ENCODE measurements around the gene ZNF709. TPM values are rescaled to one million over a fixed set of nuclear protein-coding genes. Genes with fewer than 3 reads are reported as not detected.

Gene ZNF709
- total and polyA plus RNA-seq, 2 of the 13 experiments (the other 11 are each of a cell fraction or from before 2014, with no cell fraction given), result 1.5 to 3.9 TPM

DNA sequence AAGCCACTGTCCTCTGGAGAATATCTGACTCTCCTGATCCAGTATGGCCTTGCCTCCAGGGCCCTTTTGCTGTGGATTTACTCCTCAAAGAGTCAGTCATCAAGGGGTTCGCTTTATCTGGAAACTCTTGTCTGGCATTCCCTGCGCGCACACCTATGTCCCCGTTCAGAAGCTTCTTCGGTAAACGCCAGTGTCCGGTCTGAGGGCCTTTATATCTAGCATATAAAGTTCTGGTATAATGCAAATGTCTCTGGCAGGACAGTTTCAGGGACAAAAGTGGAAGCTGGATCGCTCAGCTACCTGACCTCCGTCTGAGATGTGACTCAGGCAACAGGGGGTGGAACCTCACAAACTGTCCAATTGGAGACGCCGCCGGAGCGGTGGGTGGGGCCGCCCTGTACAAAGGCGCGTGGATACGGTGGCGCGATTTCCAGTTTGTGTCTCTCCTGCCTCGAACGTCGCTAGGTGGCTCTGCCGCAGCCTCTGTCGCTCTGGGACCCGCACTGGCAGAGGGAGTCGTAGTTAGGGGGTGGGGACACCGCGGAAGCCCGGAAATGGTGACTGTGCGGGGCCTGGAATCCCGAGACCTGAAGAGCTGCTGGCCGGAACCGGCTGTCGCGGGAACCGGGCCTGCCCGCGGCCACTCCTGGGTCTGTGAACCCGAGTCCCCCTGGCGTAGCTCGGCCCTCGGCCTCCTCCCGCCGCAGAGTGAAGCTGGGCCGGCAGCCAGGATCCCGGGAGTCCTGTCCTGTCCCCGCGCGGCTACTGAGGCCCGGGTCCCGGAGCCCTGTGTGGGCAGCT lies 10.6 kb upstream of the ZNF709 start (continued):
- TF ChIP-seq, protein P1, sequence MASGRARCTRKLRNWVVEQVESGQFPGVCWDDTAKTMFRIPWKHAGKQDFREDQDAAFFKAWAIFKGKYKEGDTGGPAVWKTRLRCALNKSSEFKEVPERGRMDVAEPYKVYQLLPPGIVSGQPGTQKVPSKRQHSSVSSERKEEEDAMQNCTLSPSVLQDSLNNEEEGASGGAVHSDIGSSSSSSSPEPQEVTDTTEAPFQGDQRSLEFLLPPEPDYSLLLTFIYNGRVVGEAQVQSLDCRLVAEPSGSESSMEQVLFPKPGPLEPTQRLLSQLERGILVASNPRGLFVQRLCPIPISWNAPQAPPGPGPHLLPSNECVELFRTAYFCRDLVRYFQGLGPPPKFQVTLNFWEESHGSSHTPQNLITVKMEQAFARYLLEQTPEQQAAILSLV (CRISPR knock-in tag; IDR thresholded peaks at IDR 0.05; ENCODE audit: borderline replicate concordance), result peak; percentile 87; the same call in 1 of the 2 replicates
- TF ChIP-seq BHLHE40 (IDR thresholded peaks at IDR 0.05; ENCODE audit: low read length) (0 out of 2 replicates have a peak, but pooled peaks have one; percentile 17), STAT5B (CRISPR knock-in tag; IDR thresholded peaks at IDR 0.05) (no peak), ZNF3 (CRISPR knock-in tag; IDR thresholded peaks at IDR 0.05) (no peak), ZNF816 (CRISPR knock-in tag; IDR thresholded peaks at IDR 0.05; ENCODE audit: borderline replicate concordance) (peak; percentile 24; the same call in 1 of the 2 replicates), FOXP1 (IDR thresholded peaks at IDR 0.05) (no peak), FOXP1 (CRISPR knock-in tag; IDR thresholded peaks at IDR 0.05) (0 out of 2 replicates have a peak, but pooled peaks have one; percentile 19), FOSL1 (CRISPR knock-in tag; IDR thresholded peaks at IDR 0.05; ENCODE audit: borderline replicate concordance) (no peak), ZNF205 (CRISPR knock-in tag; IDR thresholded peaks at IDR 0.05) (0 out of 2 replicates have a peak, but pooled peaks have one; percentile 63), ZNF30 (CRISPR knock-in tag; IDR thresholded peaks at IDR 0.05) (no peak), RELA (CRISPR knock-in tag; IDR thresholded peaks at IDR 0.05) (0 out of 2 replicates have a peak, but pooled peaks have one; percentile 10), NR2C2 (CRISPR knock-in tag; IDR thresholded peaks at IDR 0.05; ENCODE audit: borderline replicate concordance) (peak; percentile 55; the same call in 1 of the 2 replicates)
- TF ChIP-seq, protein P2, sequence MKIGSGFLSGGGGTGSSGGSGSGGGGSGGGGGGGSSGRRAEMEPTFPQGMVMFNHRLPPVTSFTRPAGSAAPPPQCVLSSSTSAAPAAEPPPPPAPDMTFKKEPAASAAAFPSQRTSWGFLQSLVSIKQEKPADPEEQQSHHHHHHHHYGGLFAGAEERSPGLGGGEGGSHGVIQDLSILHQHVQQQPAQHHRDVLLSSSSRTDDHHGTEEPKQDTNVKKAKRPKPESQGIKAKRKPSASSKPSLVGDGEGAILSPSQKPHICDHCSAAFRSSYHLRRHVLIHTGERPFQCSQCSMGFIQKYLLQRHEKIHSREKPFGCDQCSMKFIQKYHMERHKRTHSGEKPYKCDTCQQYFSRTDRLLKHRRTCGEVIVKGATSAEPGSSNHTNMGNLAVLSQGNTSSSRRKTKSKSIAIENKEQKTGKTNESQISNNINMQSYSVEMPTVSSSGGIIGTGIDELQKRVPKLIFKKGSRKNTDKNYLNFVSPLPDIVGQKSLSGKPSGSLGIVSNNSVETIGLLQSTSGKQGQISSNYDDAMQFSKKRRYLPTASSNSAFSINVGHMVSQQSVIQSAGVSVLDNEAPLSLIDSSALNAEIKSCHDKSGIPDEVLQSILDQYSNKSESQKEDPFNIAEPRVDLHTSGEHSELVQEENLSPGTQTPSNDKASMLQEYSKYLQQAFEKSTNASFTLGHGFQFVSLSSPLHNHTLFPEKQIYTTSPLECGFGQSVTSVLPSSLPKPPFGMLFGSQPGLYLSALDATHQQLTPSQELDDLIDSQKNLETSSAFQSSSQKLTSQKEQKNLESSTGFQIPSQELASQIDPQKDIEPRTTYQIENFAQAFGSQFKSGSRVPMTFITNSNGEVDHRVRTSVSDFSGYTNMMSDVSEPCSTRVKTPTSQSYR (CRISPR knock-in tag; IDR thresholded peaks at IDR 0.05; ENCODE audit: borderline replicate concordance), result peak; percentile 23; the same call in 1 of the 2 replicates
- TF ChIP-seq, protein P3, sequence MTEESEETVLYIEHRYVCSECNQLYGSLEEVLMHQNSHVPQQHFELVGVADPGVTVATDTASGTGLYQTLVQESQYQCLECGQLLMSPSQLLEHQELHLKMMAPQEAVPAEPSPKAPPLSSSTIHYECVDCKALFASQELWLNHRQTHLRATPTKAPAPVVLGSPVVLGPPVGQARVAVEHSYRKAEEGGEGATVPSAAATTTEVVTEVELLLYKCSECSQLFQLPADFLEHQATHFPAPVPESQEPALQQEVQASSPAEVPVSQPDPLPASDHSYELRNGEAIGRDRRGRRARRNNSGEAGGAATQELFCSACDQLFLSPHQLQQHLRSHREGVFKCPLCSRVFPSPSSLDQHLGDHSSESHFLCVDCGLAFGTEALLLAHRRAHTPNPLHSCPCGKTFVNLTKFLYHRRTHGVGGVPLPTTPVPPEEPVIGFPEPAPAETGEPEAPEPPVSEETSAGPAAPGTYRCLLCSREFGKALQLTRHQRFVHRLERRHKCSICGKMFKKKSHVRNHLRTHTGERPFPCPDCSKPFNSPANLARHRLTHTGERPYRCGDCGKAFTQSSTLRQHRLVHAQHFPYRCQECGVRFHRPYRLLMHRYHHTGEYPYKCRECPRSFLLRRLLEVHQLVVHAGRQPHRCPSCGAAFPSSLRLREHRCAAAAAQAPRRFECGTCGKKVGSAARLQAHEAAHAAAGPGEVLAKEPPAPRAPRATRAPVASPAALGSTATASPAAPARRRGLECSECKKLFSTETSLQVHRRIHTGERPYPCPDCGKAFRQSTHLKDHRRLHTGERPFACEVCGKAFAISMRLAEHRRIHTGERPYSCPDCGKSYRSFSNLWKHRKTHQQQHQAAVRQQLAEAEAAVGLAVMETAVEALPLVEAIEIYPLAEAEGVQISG (CRISPR knock-in tag; IDR thresholded peaks at IDR 0.05), result peak; percentile 88
- TF ChIP-seq, protein P4, sequence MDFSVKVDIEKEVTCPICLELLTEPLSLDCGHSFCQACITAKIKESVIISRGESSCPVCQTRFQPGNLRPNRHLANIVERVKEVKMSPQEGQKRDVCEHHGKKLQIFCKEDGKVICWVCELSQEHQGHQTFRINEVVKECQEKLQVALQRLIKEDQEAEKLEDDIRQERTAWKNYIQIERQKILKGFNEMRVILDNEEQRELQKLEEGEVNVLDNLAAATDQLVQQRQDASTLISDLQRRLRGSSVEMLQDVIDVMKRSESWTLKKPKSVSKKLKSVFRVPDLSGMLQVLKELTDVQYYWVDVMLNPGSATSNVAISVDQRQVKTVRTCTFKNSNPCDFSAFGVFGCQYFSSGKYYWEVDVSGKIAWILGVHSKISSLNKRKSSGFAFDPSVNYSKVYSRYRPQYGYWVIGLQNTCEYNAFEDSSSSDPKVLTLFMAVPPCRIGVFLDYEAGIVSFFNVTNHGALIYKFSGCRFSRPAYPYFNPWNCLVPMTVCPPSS (IDR thresholded peaks at IDR 0.05), result no peak
- TF ChIP-seq, protein P5, sequence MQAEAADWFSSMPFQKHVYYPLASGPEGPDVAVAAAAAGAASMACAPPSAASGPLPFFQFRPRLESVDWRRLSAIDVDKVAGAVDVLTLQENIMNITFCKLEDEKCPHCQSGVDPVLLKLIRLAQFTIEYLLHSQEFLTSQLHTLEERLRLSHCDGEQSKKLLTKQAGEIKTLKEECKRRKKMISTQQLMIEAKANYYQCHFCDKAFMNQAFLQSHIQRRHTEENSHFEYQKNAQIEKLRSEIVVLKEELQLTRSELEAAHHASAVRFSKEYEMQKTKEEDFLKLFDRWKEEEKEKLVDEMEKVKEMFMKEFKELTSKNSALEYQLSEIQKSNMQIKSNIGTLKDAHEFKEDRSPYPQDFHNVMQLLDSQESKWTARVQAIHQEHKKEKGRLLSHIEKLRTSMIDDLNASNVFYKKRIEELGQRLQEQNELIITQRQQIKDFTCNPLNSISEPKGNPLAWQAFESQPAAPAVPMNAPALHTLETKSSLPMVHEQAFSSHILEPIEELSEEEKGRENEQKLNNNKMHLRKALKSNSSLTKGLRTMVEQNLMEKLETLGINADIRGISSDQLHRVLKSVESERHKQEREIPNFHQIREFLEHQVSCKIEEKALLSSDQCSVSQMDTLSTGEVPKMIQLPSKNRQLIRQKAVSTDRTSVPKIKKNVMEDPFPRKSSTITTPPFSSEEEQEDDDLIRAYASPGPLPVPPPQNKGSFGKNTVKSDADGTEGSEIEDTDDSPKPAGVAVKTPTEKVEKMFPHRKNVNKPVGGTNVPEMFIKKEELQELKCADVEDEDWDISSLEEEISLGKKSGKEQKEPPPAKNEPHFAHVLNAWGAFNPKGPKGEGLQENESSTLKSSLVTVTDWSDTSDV (CRISPR knock-in tag; IDR thresholded peaks at IDR 0.05), result 0 out of 2 replicates have a peak, but pooled peaks have one; percentile 28
- TF ChIP-seq, protein P6, sequence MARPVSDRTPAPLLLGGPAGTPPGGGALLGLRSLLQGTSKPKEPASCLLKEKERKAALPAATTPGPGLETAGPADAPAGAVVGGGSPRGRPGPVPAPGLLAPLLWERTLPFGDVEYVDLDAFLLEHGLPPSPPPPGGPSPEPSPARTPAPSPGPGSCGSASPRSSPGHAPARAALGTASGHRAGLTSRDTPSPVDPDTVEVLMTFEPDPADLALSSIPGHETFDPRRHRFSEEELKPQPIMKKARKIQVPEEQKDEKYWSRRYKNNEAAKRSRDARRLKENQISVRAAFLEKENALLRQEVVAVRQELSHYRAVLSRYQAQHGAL (CRISPR knock-in tag; IDR thresholded peaks at IDR 0.05; ENCODE audit: not compliant biosample characterization), result no peak
